SK-N-SH treated with all-trans-retinoic acid at 6 μM for 48 hours (cell line): ENCODE results near the gene SCN4A.

ENCODE experiments used
- ATAC-seq: fragments of 200-7000 bp; cut with Tn5 transposase; 3 replicates; pipeline ENCODE4 v1.9.1; 2020; ENCODE audit warnings: mild to moderate bottlenecking, moderate library complexity
- ARNTL ChIP-seq: fragments of 450-650 bp; formaldehyde crosslinking; IDR thresholded peaks from 2 replicates; pipeline ENCODE4 v1.5.0; 2020; ENCODE audit warnings: low read depth, mild to moderate bottlenecking, moderate library complexity, borderline replicate concordance
- BACH2 ChIP-seq: fragments of 250-450 bp; sonication (Bioruptor Pico); IDR thresholded peaks from 2 replicates; pipeline ENCODE4 v1.9.0; 2021; ENCODE audit warnings: mild to moderate bottlenecking, borderline replicate concordance
- CREB5 ChIP-seq: fragments of 250-450 bp; sonication (Bioruptor Pico); IDR thresholded peaks from 2 replicates; pipeline ENCODE4 v1.5.1; 2020; ENCODE audit warnings: low read depth, mild to moderate bottlenecking, moderate library complexity
- CSDC2 ChIP-seq: fragments of 250-450 bp; sonication (Bioruptor Pico); IDR thresholded peaks from 2 replicates; pipeline ENCODE4 v1.5.0; 2020; ENCODE audit warnings: mild to moderate bottlenecking, moderate library complexity
- CSRNP3 ChIP-seq: fragments of 250-450 bp; sonication (Bioruptor Pico); IDR thresholded peaks from 2 replicates; pipeline ENCODE4 v1.5.1; 2021; ENCODE audit warnings: mild to moderate bottlenecking, moderate library complexity
- ESRRG ChIP-seq: fragments of 250-450 bp; sonication (Bioruptor Pico); IDR thresholded peaks from 2 replicates; pipeline ENCODE4 v1.6.1; 2021; ENCODE audit warnings: mild to moderate bottlenecking
- GLIS3 ChIP-seq: fragments of 250-450 bp; sonication (Bioruptor Pico); IDR thresholded peaks from 2 replicates; pipeline ENCODE4 v1.5.0; 2020; ENCODE audit warnings: mild to moderate bottlenecking, moderate library complexity
- ISL1 ChIP-seq: fragments of 250-450 bp; sonication (Bioruptor Pico); IDR thresholded peaks from 2 replicates; pipeline ENCODE4 v2.1.2; 2022; ENCODE audit warnings: mild to moderate bottlenecking, moderate library complexity
- OSR1 ChIP-seq: fragments of 250-450 bp; sonication (Bioruptor Pico); IDR thresholded peaks from 2 replicates; pipeline ENCODE4 v1.8.0; 2022; ENCODE audit warnings: moderate library complexity, mild to moderate bottlenecking, inconsistent platforms
- PATZ1 ChIP-seq: fragments of 250-450 bp; sonication (Bioruptor Pico); IDR thresholded peaks from 2 replicates; pipeline ENCODE4 v1.8.0; 2020; ENCODE audit warnings: mild to moderate bottlenecking, moderate library complexity, borderline replicate concordance
- PPARA ChIP-seq: fragments of 250-450 bp; sonication (Bioruptor Pico); IDR thresholded peaks from 2 replicates; pipeline ENCODE4 v1.5.0; 2020; ENCODE audit warnings: mild to moderate bottlenecking, borderline replicate concordance
- RARB ChIP-seq: fragments of 250-450 bp; sonication (Bioruptor Pico); IDR thresholded peaks from 2 replicates; pipeline ENCODE4 v1.8.0; 2021; ENCODE audit warnings: mild to moderate bottlenecking, moderate library complexity
- TOX ChIP-seq: fragments of 250-450 bp; sonication (Bioruptor Pico); IDR thresholded peaks from 2 replicates; pipeline ENCODE4 v1.8.0; 2021; ENCODE audit warnings: mild to moderate bottlenecking, moderate library complexity, borderline replicate concordance
- TSHZ2 ChIP-seq: fragments of 250-450 bp; sonication (Bioruptor Pico); IDR thresholded peaks from 2 replicates; pipeline ENCODE4 v1.5.0; 2020; ENCODE audit warnings: mild to moderate bottlenecking, moderate library complexity
- ZC3H10 ChIP-seq: fragments of 250-450 bp; sonication (Bioruptor Pico); IDR thresholded peaks from 2 replicates; pipeline ENCODE4 v1.5.1; 2021; ENCODE audit warnings: mild to moderate bottlenecking, moderate library complexity
- ZFP3 ChIP-seq: fragments of 250-450 bp; sonication (Bioruptor Pico); IDR thresholded peaks from 2 replicates; pipeline ENCODE4 v1.5.0; 2020; ENCODE audit warnings: mild to moderate bottlenecking, moderate library complexity
- ZFP30 ChIP-seq: fragments of 450-650 bp; formaldehyde crosslinking; IDR thresholded peaks from 2 replicates; pipeline ENCODE4 v1.5.0; 2022; ENCODE audit warnings: mild to moderate bottlenecking, moderate library complexity
- ZNF565 ChIP-seq: fragments of 450-650 bp; formaldehyde crosslinking; conservative IDR thresholded peaks from 2 replicates; pipeline ENCODE4 v1.5.0; 2020; ENCODE audit warnings: low read depth, mild to moderate bottlenecking, moderate library complexity
- ZNF70 ChIP-seq: fragments of 450-650 bp; formaldehyde crosslinking; IDR thresholded peaks from 2 replicates; pipeline ENCODE4 v1.5.0; 2020; ENCODE audit warnings: mild to moderate bottlenecking, moderate library complexity
- ZNF8 ChIP-seq: fragments of 450-650 bp; formaldehyde crosslinking; IDR thresholded peaks from 2 replicates; pipeline ENCODE4 v1.5.0; 2020; ENCODE audit warnings: mild to moderate bottlenecking, moderate library complexity

The SCN4A gene

GRCh38 chr17:63996430-63997182 is 23.9 kb upstream of the SCN4A start:
- no peak for ATAC-seq
- no peak for TF ChIP-seq CREB5 (CRISPR knock-in tag)
- TF ChIP-seq ZNF8 = no peak
- TF ChIP-seq PPARA (CRISPR knock-in tag) = no peak
- TF ChIP-seq ISL1 (CRISPR knock-in tag) = no peak
- TF ChIP-seq TOX (CRISPR knock-in tag) = no peak
- TF ChIP-seq ZFP3 (CRISPR knock-in tag) = no peak
- TF ChIP-seq RARB = no peak
- TF ChIP-seq ARNTL = no peak
- TF ChIP-seq TSHZ2 (CRISPR knock-in tag) = no peak
- TF ChIP-seq BACH2 (CRISPR knock-in tag) = no peak
- TF ChIP-seq CSDC2 (CRISPR knock-in tag) = no peak
- no peak for TF ChIP-seq ZNF70 (CRISPR knock-in tag)
- TF ChIP-seq ZC3H10 (CRISPR knock-in tag) = no peak
- no peak for TF ChIP-seq GLIS3 (CRISPR knock-in tag)
- no peak for TF ChIP-seq OSR1 (CRISPR knock-in tag)

GRCh38 chr17:63995626-63996025 is 22.9 kb upstream of the SCN4A start:
- TF ChIP-seq CSDC2 (CRISPR knock-in tag) (no peak), OSR1 (CRISPR knock-in tag) (no peak), ZFP30 (no peak), ZNF8 (no peak), ARNTL (no peak), ZNF565 (CRISPR knock-in tag) (no peak), ISL1 (CRISPR knock-in tag) (no peak), TOX (CRISPR knock-in tag) (no peak), ZC3H10 (CRISPR knock-in tag) (no peak), ZFP3 (CRISPR knock-in tag) (no peak), ESRRG (CRISPR knock-in tag) (no peak), BACH2 (CRISPR knock-in tag) (no peak), TSHZ2 (CRISPR knock-in tag) (no peak), GLIS3 (CRISPR knock-in tag) (no peak), RARB (no peak), PATZ1 (CRISPR knock-in tag) (no peak), CSRNP3 (no peak), CREB5 (CRISPR knock-in tag) (no peak), PPARA (CRISPR knock-in tag) (no peak), ZNF70 (CRISPR knock-in tag) (no peak)

More at GRCh38 chr17:63995626-63996025, 22.9 kb upstream of the SCN4A start:
- ATAC-seq = no peak
